ENCODE measurements around the gene SCYL1. TPM values are rescaled to one million over a fixed set of nuclear protein-coding genes. Genes with fewer than 3 reads are reported as not detected.

Gene SCYL1
- total and polyA plus RNA-seq, 2 experiments from 2014 or later, result 52.7 to 66.1 TPM

DNA sequence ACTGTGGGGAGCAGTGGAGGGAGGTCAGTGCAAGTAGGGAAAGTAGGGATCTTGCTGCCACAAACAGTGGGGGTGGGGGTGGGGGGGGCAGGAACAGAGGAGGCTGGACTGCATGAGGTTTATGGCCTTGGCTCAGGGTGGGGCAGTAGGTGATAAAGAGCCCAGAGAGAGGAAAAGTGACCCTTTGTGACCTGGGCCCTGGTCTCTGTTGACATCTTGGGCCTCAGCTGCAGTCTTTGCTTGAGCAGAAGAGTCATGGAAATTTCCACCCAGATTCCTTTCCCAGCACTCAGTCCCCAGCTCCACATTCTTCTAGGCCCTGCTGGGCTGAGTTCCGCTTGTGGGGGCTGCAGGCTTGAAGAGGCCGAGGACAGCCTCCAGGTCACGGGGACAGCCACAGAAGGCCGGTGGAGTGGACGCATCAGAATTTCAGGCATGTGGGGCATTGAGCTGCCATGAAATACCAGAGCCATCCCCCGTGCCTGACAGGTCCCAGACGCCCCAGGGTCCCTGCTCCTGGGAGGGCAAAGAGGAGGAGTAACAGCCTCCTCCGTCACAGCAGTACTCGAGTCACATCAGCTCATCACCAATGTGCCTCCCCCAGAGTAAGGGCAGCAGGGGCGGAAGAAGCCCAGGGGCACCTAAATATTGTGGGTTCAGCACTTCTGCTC, 35.7 kb upstream of the SCYL1 start:
- peak; percentile 91 for DNase-seq (ENCODE audit: low spot score)
- peak overlapping the region; percentile 49; the same call in 1 of the 2 replicates for H3K4me3 ChIP-seq
- H3K27ac Mint-ChIP-seq, result peak overlapping the region; percentile 99
- no peaks in the 10 kb centered on the region for H3K36me3 Mint-ChIP-seq (ENCODE audit: low read depth)
- peak overlapping the region; percentile 62 for H3K4me3 Mint-ChIP-seq
- ATAC-seq, result peak; percentile 6
- H3K4me1 Mint-ChIP-seq, result peaks cover 86% of the 10 kb centered on the region
- H3F3A ChIP-seq (replicated peaks; ENCODE audit: low read depth), result peaks cover 19% of the 10 kb centered on the region
- no peak overlapping the region for H2AFZ ChIP-seq
- H3K36me3 ChIP-seq (ENCODE audit: insufficient read depth), result no peaks in the 10 kb centered on the region
- peaks cover 85% of the 10 kb centered on the region for H3K4me1 ChIP-seq (ENCODE audit: insufficient read depth)
- no peaks in the 10 kb centered on the region for H3K79me2 ChIP-seq (replicated peaks; ENCODE audit: insufficient read depth)
- H3K4me2 ChIP-seq, result peak overlapping the region; percentile 76
- no peaks in the 10 kb centered on the region for H3K9me2 ChIP-seq (ENCODE audit: insufficient read depth)
- H4K20me1 ChIP-seq (replicated peaks; ENCODE audit: insufficient read depth), result no peaks in the 10 kb centered on the region
- no peaks in the 10 kb centered on the region for H3K27me3 ChIP-seq (ENCODE audit: insufficient read depth)
- TF ChIP-seq CREB1 (CRISPR knock-in tag; IDR thresholded peaks at IDR 0.05; ENCODE audit: low read depth), result no peak
- TF ChIP-seq, protein P1, sequence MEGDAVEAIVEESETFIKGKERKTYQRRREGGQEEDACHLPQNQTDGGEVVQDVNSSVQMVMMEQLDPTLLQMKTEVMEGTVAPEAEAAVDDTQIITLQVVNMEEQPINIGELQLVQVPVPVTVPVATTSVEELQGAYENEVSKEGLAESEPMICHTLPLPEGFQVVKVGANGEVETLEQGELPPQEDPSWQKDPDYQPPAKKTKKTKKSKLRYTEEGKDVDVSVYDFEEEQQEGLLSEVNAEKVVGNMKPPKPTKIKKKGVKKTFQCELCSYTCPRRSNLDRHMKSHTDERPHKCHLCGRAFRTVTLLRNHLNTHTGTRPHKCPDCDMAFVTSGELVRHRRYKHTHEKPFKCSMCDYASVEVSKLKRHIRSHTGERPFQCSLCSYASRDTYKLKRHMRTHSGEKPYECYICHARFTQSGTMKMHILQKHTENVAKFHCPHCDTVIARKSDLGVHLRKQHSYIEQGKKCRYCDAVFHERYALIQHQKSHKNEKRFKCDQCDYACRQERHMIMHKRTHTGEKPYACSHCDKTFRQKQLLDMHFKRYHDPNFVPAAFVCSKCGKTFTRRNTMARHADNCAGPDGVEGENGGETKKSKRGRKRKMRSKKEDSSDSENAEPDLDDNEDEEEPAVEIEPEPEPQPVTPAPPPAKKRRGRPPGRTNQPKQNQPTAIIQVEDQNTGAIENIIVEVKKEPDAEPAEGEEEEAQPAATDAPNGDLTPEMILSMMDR (conservative IDR thresholded peaks at IDR 0.05; ENCODE audit: low read depth in 2 of 2), result no peak
- no peak for TF ChIP-seq NANOG (IDR thresholded peaks at IDR 0.05; ENCODE audit: borderline replicate concordance)
- TF ChIP-seq, protein P2, sequence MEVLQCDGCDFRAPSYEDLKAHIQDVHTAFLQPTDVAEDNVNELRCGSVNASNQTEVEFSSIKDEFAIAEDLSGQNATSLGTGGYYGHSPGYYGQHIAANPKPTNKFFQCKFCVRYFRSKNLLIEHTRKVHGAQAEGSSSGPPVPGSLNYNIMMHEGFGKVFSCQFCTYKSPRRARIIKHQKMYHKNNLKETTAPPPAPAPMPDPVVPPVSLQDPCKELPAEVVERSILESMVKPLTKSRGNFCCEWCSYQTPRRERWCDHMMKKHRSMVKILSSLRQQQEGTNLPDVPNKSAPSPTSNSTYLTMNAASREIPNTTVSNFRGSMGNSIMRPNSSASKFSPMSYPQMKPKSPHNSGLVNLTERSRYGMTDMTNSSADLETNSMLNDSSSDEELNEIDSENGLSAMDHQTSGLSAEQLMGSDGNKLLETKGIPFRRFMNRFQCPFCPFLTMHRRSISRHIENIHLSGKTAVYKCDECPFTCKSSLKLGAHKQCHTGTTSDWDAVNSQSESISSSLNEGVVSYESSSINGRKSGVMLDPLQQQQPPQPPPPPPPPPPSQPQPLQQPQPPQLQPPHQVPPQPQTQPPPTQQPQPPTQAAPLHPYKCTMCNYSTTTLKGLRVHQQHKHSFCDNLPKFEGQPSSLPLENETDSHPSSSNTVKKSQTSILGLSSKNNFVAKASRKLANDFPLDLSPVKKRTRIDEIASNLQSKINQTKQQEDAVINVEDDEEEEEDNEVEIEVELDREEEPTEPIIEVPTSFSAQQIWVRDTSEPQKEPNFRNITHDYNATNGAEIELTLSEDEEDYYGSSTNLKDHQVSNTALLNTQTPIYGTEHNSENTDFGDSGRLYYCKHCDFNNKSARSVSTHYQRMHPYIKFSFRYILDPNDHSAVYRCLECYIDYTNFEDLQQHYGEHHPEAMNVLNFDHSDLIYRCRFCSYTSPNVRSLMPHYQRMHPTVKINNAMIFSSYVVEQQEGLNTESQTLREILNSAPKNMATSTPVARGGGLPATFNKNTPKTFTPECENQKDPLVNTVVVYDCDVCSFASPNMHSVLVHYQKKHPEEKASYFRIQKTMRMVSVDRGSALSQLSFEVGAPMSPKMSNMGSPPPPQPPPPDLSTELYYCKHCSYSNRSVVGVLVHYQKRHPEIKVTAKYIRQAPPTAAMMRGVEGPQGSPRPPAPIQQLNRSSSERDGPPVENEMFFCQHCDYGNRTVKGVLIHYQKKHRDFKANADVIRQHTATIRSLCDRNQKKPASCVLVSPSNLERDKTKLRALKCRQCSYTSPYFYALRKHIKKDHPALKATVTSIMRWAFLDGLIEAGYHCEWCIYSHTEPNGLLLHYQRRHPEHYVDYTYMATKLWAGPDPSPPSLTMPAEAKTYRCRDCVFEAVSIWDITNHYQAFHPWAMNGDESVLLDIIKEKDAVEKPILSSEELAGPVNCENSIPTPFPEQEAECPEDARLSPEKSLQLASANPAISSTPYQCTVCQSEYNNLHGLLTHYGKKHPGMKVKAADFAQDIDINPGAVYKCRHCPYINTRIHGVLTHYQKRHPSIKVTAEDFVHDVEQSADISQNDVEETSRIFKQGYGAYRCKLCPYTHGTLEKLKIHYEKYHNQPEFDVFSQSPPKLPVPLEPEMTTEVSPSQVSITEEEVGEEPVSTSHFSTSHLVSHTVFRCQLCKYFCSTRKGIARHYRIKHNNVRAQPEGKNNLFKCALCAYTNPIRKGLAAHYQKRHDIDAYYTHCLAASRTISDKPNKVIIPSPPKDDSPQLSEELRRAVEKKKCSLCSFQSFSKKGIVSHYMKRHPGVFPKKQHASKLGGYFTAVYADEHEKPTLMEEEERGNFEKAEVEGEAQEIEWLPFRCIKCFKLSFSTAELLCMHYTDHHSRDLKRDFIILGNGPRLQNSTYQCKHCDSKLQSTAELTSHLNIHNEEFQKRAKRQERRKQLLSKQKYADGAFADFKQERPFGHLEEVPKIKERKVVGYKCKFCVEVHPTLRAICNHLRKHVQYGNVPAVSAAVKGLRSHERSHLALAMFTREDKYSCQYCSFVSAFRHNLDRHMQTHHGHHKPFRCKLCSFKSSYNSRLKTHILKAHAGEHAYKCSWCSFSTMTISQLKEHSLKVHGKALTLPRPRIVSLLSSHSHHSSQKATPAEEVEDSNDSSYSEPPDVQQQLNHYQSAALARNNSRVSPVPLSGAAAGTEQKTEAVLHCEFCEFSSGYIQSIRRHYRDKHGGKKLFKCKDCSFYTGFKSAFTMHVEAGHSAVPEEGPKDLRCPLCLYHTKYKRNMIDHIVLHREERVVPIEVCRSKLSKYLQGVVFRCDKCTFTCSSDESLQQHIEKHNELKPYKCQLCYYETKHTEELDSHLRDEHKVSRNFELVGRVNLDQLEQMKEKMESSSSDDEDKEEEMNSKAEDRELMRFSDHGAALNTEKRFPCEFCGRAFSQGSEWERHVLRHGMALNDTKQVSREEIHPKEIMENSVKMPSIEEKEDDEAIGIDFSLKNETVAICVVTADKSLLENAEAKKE (CRISPR knock-in tag; IDR thresholded peaks at IDR 0.05), result no peak
- no peak for TF ChIP-seq ZNF331 (CRISPR knock-in tag; IDR thresholded peaks at IDR 0.05; ENCODE audit: low read depth)
- TF ChIP-seq STAT1 (IDR thresholded peaks at IDR 0.05; ENCODE audit: unreplicated experiment), result no peak
- peak overlapping the region; percentile 98 for H3K27ac ChIP-seq (ENCODE audit: low read depth)
- peaks cover 34% of the 10 kb centered on the region for H3K27me3 Mint-ChIP-seq (ENCODE audit: insufficient read depth, low read depth, poor library complexity)
- H3K9me3 Mint-ChIP-seq, result no peaks in the 10 kb centered on the region; the same call in 2 of the 3 replicates
